ENCODE results near the gene FBXL13.

GRCh38 chr7:102836977-102837376, 237.6 kb downstream of the FBXL13 start:
- no peak for TF ChIP-seq EP300 (conservative IDR thresholded peaks at IDR 0.05; ENCODE audit: poor library complexity, severe bottlenecking)
- TF ChIP-seq SMC3 (conservative IDR thresholded peaks at IDR 0.05; ENCODE audit: poor library complexity) = no peak
- no peak for TF ChIP-seq CTCF (IDR thresholded peaks at IDR 0.05; ENCODE audit: poor library complexity, severe bottlenecking)
- no peak for TF ChIP-seq EZH2 (IDR thresholded peaks at IDR 0.05; ENCODE audit: borderline replicate concordance, insufficient read depth, low read length, poor library complexity, severe bottlenecking)
- no peak for TF ChIP-seq POLR2AphosphoS5 (IDR thresholded peaks at IDR 0.05)
- no peak for TF ChIP-seq REST (IDR thresholded peaks at IDR 0.05; ENCODE audit: borderline replicate concordance)

Measured in neural cell (in vitro differentiated cells).